A549 (cell line): Measurements from ENCODE around the gene ALG10. TPM values are rescaled to one million over a fixed set of nuclear protein-coding genes. Genes with fewer than 3 reads are reported as not detected.
"Not testable (repeated sequence)": the region's sequence is repeated elsewhere in the genome, so short reads cannot be mapped to it uniquely, and the experiment has no call there.

Experiments used
- ATAC-seq, 2 experiments: fragments of 200-7000 bp in 1 of 2; fragments of >200 bp in 1 of 2; cut with Nextera tagmentation in 1 of 2; cut with Tn5 transposase in 1 of 2; 3 replicates each; pipeline versions ENCODE4 v1.8.0 to v1.9.1; 2018 to 2020; ENCODE audit warnings: mild to moderate bottlenecking in 1 of 2, moderate library complexity in 1 of 2
- CTCF ChIA-PET: fragments of 300-600 bp; sonication (Branson Sonifier 250); formaldehyde crosslinking; extraction: SDS; loops from one replicate; lab custom pipeline; 2021; ENCODE audit warnings: antibody characterized with exemption, inconsistent platforms; lab: Yijun Ruan, JAX
- POLR2A ChIA-PET: fragments of 350-600 bp; formaldehyde crosslinking; extraction: SDS; loops from one replicate; lab custom pipeline; 2021; ENCODE audit warnings: antibody characterized with exemption, inconsistent platforms; lab: Yijun Ruan, JAX
- DNase-seq, 2 experiments: peaks; one replicate each; pipeline versions ENCODE4 v3.0.0 to v3.0.0-alpha.2; 2011 to 2016; ENCODE audit warnings: low read depth in 1 of 2, low spot score in 1 of 2
- FAIRE-seq: peaks from 2 replicates; lab custom pipeline; 2011; peaks lifted over from hg19 to GRCh38; lab: Jason Lieb, UNC
- H3K27ac ChIP-seq, 2 experiments: fragments of >200 bp; sonication (Bioruptor Twin); formaldehyde crosslinking; 3 replicates each; pipeline ENCODE4 v1.5.1; 2016 to 2017
- H3K4me1 ChIP-seq: fragments of >200 bp; sonication (Bioruptor Twin); formaldehyde crosslinking; 3 replicates; pipeline ENCODE4 v1.6.1; 2016
- H3K4me2 ChIP-seq: fragments of >200 bp; sonication (Bioruptor Twin); formaldehyde crosslinking; 3 replicates; pipeline ENCODE4 v1.6.1; 2016
- H3K4me3 ChIP-seq: fragments of >200 bp; sonication (Bioruptor Twin); formaldehyde crosslinking; 3 replicates; pipeline ENCODE4 v1.5.1; 2016
- H3K9me3 ChIP-seq: fragments of >200 bp; sonication (Bioruptor Twin); formaldehyde crosslinking; 3 replicates; pipeline ENCODE4 v1.6.1; 2016
- BHLHE40 ChIP-seq: IDR thresholded peaks from 2 replicates; pipeline ENCODE4 v1.6.1; 2012; ENCODE audit warnings: low read depth, low read length, inconsistent platforms
- CTCF ChIP-seq: fragments of >200 bp; sonication (Bioruptor Twin); formaldehyde crosslinking; IDR thresholded peaks from 3 replicates; pipeline ENCODE4 v1.5.1; 2016
- EHF ChIP-seq: fragments of 250-450 bp; sonication (Bioruptor Pico); IDR thresholded peaks from 2 replicates; pipeline ENCODE4 v1.5.0; 2020; ENCODE audit warnings: mild to moderate bottlenecking
- EHMT2 ChIP-seq: fragments of 200-600 bp; sonication (generic); IDR thresholded peaks from 2 replicates; pipeline ENCODE4 v1.6.1; 2016; ENCODE audit warnings: antibody characterized with exemption, low read depth, mild to moderate bottlenecking, moderate library complexity
- HOXB13 ChIP-seq: fragments of 250-450 bp; sonication (Bioruptor Pico); IDR thresholded peaks from 2 replicates; pipeline ENCODE4 v1.5.0; 2020; ENCODE audit warnings: low read depth, mild to moderate bottlenecking, moderate library complexity
- NFE2L2 ChIP-seq: fragments of 150-350 bp; conservative IDR thresholded peaks from 2 replicates; pipeline ENCODE4 v1.6.1; 2014; ENCODE audit warnings: low read length
- RAD21 ChIP-seq, 2 experiments: fragments of >200 bp in 1 of 2; sonication (Bioruptor Twin) in 1 of 2; formaldehyde crosslinking in 1 of 2; IDR thresholded peaks in 1 of 2; conservative IDR thresholded peaks in 1 of 2; 2 replicates in 1 of 2; 3 replicates in 1 of 2; pipeline ENCODE4 v1.6.1; 2012 to 2018; ENCODE audit warnings: inconsistent platforms in 1 of 2
- SMC3 ChIP-seq: fragments of >200 bp; sonication (Bioruptor Twin); formaldehyde crosslinking; IDR thresholded peaks from 3 replicates; pipeline ENCODE4 v1.6.1; 2018; ENCODE audit warnings: inconsistent platforms
- ZSCAN20 ChIP-seq: fragments of 250-450 bp; sonication (Bioruptor Pico); IDR thresholded peaks from 2 replicates; pipeline ENCODE4 v1.8.0; 2022; ENCODE audit warnings: mild to moderate bottlenecking, moderate library complexity
- WGBS: methylation state at CpG from one replicate; pipeline ENCODE4 v1.1.6; 2017; ENCODE audit errors: missing lambda C conversion rate; 5-methylcytosine and 5-hydroxymethylcytosine counted together
- polyA plus RNA-seq, 4 experiments: library from polyadenylated mRNA; depleted of rRNA in 3 of 4; stranded (reverse); fragments of >200 nt; fragmentation: RNase III in 1 of 4; extraction: RNeasy Plus Mini Kit Qiagen cat#74134 plus additional on column Dnase treatment in 1 of 4; gene quantifications; 2 replicates in 3 of 4; 3 replicates in 1 of 4; pipeline ENCODE4 v1.2.3, GENCODE V29; 2011 to 2017

The ALG10 gene
- polyA plus RNA-seq, 2 of the 4 experiments (the other 2 are of a cell fraction), result 6.2 to 16.4 TPM

- no peaks in the 10 kb centered on the region for H3K9me3 ChIP-seq
- FAIRE-seq (no peak), DNase-seq (peak in 1 of 2 experiments; percentile 56), ATAC-seq (no peak)
- H3K4me2 ChIP-seq, result no peak overlapping the region
- POLR2A ChIA-PET, result interaction anchor here (0.7 kb wide), 1 partner anchor 12 kb away, joined by 4 read pairs; the partner anchor contains the start of gene ALG10
- no peaks in the 10 kb centered on the region for H3K4me1 ChIP-seq
- WGBS, result 0% methylated on average over 1 of the region's 1 CpG
- no peak overlapping the region for H3K4me3 ChIP-seq
- H3K27ac ChIP-seq, result no peak overlapping the region
- TF ChIP-seq SMC3 (0 out of 3 replicates have a peak, but pooled peaks have one; percentile 14), CTCF (peak; percentile 56), RAD21 (conservative IDR thresholded peaks at IDR 0.05 in 1 of 2, IDR thresholded peaks at IDR 0.05 in 1 of 2) (peak; percentile 54; a peak in 4 of 5 replicates), NFE2L2 (peak; percentile 92), ZSCAN20 (CRISPR knock-in tag) (no peak), BHLHE40 (no peak)
- CTCF ChIA-PET, result interaction anchor here (0.6 to 1.5 kb wide), 3 partner anchors 12 to 1237 kb away, joined by 3 to 11 read pairs (median 4); partner anchors contain the start of gene ALG10
These were observed 11.5 kb downstream of the ALG10 start for GRCh38 chr12:34033628-34034296.

GRCh38 chr12:34038357-34038756 lies 16.1 kb downstream of the ALG10 start:
- ATAC-seq, result peak; percentile 59 to 67; a peak in 3 of 6 replicates
- peak in 1 of 2 experiments; percentile 45 for DNase-seq
- H3K4me3 ChIP-seq, H3K4me2 ChIP-seq, POLR2A ChIA-PET, H3K9me3 ChIP-seq, H3K27ac ChIP-seq, H3K4me1 ChIP-seq: not testable (repeated sequence)
- peak; percentile 67 to 73 for TF ChIP-seq RAD21 (conservative IDR thresholded peaks at IDR 0.05 in 1 of 2, IDR thresholded peaks at IDR 0.05 in 1 of 2)
- TF ChIP-seq CTCF, result peak; percentile 53; the same call in 2 of the 3 replicates
- 0 out of 3 replicates have a peak, but pooled peaks have one; percentile 18 for TF ChIP-seq SMC3
- 7% methylated on average over 3 of the region's 3 CpGs for WGBS
- peak; percentile 23 for FAIRE-seq
- CTCF ChIA-PET, result interaction anchor here (0.7 to 1.2 kb wide), 7 partner anchors 9 to 588 kb away, joined by 3 to 7 read pairs (median 3); no protein-coding TSS in a partner anchor

DNA sequence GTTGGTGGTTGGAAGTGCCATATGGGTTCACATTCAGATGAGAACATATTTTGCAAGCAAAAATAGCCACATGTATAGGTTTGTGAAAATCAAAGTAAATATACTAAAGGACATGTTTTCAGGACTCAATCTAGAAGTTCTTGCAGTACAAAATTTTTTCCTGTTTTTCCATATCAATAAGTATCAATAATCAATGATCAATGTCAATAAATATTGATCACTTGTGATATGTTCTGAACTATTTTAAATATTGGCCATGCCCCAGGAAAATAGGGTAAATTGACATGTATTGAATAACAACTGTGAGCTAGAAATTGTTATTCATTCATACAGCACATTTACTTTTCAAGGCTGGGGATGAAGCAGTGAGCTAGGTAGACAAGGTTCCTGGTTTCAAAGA lies 24.3 kb downstream of the ALG10 start:
- H3K9me3 ChIP-seq, result no peaks in the 10 kb centered on the region
- no peak overlapping the region for H3K4me3 ChIP-seq
- no peak for TF ChIP-seq EHF (CRISPR knock-in tag)
- no peak for TF ChIP-seq HOXB13 (CRISPR knock-in tag)
- TF ChIP-seq EHMT2, result no peak
- TF ChIP-seq NFE2L2, result no peak
- no peak for FAIRE-seq
- DNase-seq, result no peak
- no peak overlapping the region for H3K4me2 ChIP-seq
- POLR2A ChIA-PET, result no interaction called here
- ATAC-seq, result no peak
- H3K27ac ChIP-seq, result no peak overlapping the region
- CTCF ChIA-PET, result no interaction called here
- H3K4me1 ChIP-seq, result no peaks in the 10 kb centered on the region

GRCh38 chr12:34047855-34048254 lies 25.6 kb downstream of the ALG10 start:
- WGBS, result 50% methylated on average over 2 of the region's 2 CpGs

More at GRCh38 chr12:34047855-34048254, 25.6 kb downstream of the ALG10 start:
- H3K4me2 ChIP-seq, POLR2A ChIA-PET, ATAC-seq, H3K9me3 ChIP-seq, FAIRE-seq, H3K4me3 ChIP-seq, H3K4me1 ChIP-seq, H3K27ac ChIP-seq, DNase-seq: not testable (repeated sequence)
- CTCF ChIA-PET, result interaction anchor here (1.3 kb wide), 1 partner anchor 9 kb away, joined by 7 read pairs; no protein-coding TSS in a partner anchor
